Measurements from ENCODE around the gene RTN1. TPM values are rescaled to one million over a fixed set of nuclear protein-coding genes. Genes with fewer than 3 reads are reported as not detected.
A peak's percentile ranks its signal among the peaks of the same experiment; 100 is the strongest.

RTN1 gene
- total RNA-seq, 1 donor from 2014 or later = 23.4 TPM

GRCh38 chr14:59688224-59689170 lies 182.1 kb downstream of the RTN1 start:
- no peak for DNase-seq (ENCODE audit: low spot score, unreplicated experiment)
- Mint-ChIP-seq H3K4me3 (ENCODE audit: low read depth) (no peak overlapping the region), H3K27me3 (no peaks in the 10 kb centered on the region), H3K4me1 (ENCODE audit: low read depth) (peaks cover 2% of the 10 kb centered on the region), H3K27ac (no peak overlapping the region), H3K36me3 (ENCODE audit: insufficient read depth) (no peaks in the 10 kb centered on the region), H3K9me3 (ENCODE audit: low read depth) (peaks cover 5% of the 10 kb centered on the region)
- peak; percentile 57 for TF ChIP-seq CTCF (IDR thresholded peaks at IDR 0.05; ENCODE audit: unreplicated experiment)

GRCh38 chr14:59687663-59688062 lies 182.9 kb downstream of the RTN1 start:
- Mint-ChIP-seq H3K27ac (no peak overlapping the region), H3K4me3 (ENCODE audit: low read depth) (no peak overlapping the region), H3K4me1 (ENCODE audit: low read depth) (peaks cover 2% of the 10 kb centered on the region), H3K36me3 (ENCODE audit: insufficient read depth) (no peaks in the 10 kb centered on the region), H3K9me3 (ENCODE audit: low read depth) (peaks cover 5% of the 10 kb centered on the region), H3K27me3 (no peaks in the 10 kb centered on the region)
- TF ChIP-seq CTCF (IDR thresholded peaks at IDR 0.05; ENCODE audit: unreplicated experiment) = no peak
- DNase-seq (ENCODE audit: low spot score, unreplicated experiment) = no peak

- DNase-seq (ENCODE audit: low spot score, unreplicated experiment) = no peak
- H3K27me3 Mint-ChIP-seq = no peaks in the 10 kb centered on the region
Measured at GRCh38 chr14:59679872-59680271, 190.7 kb downstream of the RTN1 start.

GRCh38 chr14:59678352-59678751 lies 192.2 kb downstream of the RTN1 start:
- no peak overlapping the region for H3K27ac Mint-ChIP-seq
- H3K9me3 Mint-ChIP-seq (ENCODE audit: low read depth) = no peaks in the 10 kb centered on the region
- H3K27me3 Mint-ChIP-seq = no peaks in the 10 kb centered on the region
- no peak for TF ChIP-seq CTCF (IDR thresholded peaks at IDR 0.05; ENCODE audit: unreplicated experiment)
- H3K4me3 Mint-ChIP-seq (ENCODE audit: low read depth) = no peak overlapping the region
- no peaks in the 10 kb centered on the region for H3K4me1 Mint-ChIP-seq (ENCODE audit: low read depth)
- no peak for DNase-seq (ENCODE audit: low spot score, unreplicated experiment)
- H3K36me3 Mint-ChIP-seq (ENCODE audit: insufficient read depth) = no peaks in the 10 kb centered on the region

More at GRCh38 chr14:59679872-59680271, 190.7 kb downstream of the RTN1 start:
- Mint-ChIP-seq H3K4me3 (ENCODE audit: low read depth) (no peak overlapping the region), H3K4me1 (ENCODE audit: low read depth) (peaks cover 2% of the 10 kb centered on the region), H3K27ac (no peak overlapping the region), H3K36me3 (ENCODE audit: insufficient read depth) (no peaks in the 10 kb centered on the region), H3K9me3 (ENCODE audit: low read depth) (no peaks in the 10 kb centered on the region)
- no peak for TF ChIP-seq CTCF (IDR thresholded peaks at IDR 0.05; ENCODE audit: unreplicated experiment)

GRCh38 chr14:59677771-59678231 lies 192.8 kb downstream of the RTN1 start:
- no peak overlapping the region for H3K4me3 Mint-ChIP-seq (ENCODE audit: low read depth)
- no peak for DNase-seq (ENCODE audit: low spot score, unreplicated experiment)
- no peaks in the 10 kb centered on the region for H3K4me1 Mint-ChIP-seq (ENCODE audit: low read depth)
- no peak for TF ChIP-seq CTCF (IDR thresholded peaks at IDR 0.05; ENCODE audit: unreplicated experiment)
- no peaks in the 10 kb centered on the region for H3K27me3 Mint-ChIP-seq
- H3K36me3 Mint-ChIP-seq (ENCODE audit: insufficient read depth) = no peaks in the 10 kb centered on the region
- H3K9me3 Mint-ChIP-seq (ENCODE audit: low read depth) = no peaks in the 10 kb centered on the region
- H3K27ac Mint-ChIP-seq = no peak overlapping the region
